HG02870 (cell line): ENCODE measurements around the gene B3GALT4.
A peak's percentile ranks its signal among the peaks of the same experiment; 100 is the strongest.

Experiments
- ATAC-seq: cut with Tn5 transposase; IDR thresholded peaks from one replicate; pipeline ENCODE4 v1.9.1; 2021; ENCODE audit warnings: mild to moderate bottlenecking, moderate library complexity; ENCODE audit not compliant: unreplicated experiment

Gene B3GALT4

DNA sequence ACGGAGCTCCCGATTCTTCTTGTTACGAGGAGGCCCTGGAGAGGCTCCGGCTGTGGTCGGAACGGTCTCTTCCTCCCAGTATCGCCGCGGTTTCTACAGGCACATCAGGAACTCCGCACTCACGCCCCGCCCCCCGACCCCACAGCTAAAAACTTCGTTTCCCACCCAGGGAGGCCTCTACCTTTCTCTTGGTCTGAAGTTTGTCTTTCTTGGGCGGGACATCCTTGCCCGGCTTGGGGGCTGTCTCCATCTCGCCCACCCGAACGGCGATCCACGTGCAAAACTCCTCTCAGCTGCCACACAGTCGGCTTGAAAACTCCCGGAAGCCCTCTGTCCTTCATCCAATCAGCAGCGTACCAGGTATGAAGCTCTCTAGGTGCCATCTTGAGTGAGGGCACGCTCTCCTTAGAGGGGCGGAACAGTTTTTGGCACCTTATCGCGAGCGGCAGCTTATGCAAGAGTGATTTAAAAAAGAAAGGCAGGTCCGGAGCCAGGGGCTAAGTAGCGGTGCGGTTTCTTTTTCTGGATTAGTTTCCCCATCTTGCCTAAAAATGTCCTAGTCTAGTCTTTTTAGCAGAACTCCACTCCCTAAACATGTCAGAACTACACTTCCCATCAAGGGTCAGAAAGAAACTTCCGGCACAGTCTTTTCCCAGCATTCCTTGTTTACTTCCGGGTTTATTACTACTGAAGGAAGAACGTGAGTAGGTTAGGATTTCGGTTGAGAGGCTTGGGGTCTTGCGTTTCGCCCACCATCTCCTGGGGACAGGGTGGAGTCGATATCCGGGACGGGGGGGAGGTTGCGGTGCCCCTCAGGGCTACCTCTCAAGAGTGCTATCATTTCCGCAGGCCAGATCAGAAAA is 12.2 kb downstream of the B3GALT4 start, which contains the start of the genes PFDN6 and WDR46:
PFDN6 (plus strand) TSS at position 681 of the 863 bp plus-strand sequence. CDS start 256 bp downstream, outside the sequence.
WDR46 (minus strand) TSS at position 319 of the 863 bp plus-strand sequence; CDS start at position 250, 69 bp downstream.
- ATAC-seq = peak; percentile 78

DNA sequence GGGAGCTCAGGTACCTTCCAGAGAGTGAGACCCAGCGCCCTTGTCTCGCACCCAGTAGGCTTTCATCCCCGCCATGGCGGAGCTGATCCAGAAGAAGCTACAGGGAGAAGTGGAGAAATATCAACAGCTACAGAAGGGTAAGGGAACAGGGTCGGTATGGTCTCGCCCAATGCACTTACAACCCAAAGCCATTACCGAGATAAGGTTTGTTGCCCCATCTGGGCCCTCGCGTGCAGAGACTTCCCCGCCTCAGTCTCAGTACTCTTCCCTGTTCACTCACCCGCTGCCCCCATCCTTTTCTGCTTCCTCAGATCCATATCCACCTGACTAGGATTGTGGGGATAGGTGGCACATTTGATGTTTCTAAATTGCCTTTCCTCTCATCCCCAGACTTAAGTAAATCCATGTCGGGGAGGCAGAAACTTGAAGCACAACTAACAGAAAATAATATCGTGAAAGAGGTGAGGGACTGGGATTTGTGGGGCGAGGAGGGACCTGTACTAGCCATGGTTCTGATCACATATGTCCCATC is 12.9 kb downstream of the B3GALT4 start:
- peak; percentile 18 for ATAC-seq

DNA sequence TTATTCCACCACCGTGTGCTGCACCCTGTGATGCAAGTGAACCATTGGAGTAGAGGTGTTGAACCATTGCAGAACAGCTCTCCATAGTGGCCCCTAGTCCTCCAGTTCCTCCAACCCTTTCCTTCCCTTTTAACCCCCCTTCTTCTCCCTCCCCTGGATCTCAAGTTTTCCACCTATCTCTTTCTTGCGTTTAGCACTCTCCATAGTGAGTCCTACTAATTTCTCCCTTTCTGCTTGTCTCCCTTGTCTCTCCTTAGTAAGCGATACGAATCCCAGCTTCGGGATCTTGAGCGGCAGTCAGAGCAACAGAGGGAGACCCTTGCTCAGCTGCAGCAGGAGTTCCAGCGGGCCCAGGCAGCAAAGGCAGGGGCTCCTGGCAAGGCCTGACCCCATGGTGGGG is 13.5 kb downstream of the B3GALT4 start:
- ATAC-seq = no peak

DNA sequence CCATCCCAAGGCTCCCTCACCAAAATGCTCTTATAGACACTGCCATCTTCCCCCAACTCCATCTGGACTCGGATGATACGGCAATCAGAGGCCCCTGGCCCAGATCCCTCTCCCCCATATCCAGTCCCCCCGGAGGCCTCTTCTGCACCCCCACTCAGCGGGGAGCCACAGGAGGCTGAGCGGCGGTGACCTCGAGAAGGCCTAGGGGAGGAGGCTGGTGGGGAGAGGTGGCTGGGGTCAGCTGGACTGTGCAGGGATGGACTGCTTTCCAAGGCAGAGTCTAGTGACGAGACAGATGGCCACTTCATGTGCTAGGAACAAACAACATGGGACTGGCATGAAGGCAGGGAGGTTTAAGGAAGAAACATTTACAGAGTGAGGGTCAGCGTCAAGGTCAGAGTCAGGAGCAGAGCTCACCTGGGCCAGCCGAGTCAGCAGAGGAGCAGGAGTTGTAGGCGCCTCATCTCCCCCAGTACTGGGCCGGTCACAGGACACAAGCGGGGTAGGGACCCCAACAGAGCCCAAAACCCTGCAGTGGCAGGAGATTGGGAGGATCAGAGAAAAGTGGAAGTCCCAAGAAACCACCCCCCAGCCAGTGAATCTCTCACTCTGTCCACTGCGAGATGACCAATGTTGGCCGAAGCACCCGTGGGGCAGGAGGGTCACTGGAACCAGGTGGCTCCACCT is 16.2 kb downstream of the B3GALT4 start:
- ATAC-seq = no peak

DNA sequence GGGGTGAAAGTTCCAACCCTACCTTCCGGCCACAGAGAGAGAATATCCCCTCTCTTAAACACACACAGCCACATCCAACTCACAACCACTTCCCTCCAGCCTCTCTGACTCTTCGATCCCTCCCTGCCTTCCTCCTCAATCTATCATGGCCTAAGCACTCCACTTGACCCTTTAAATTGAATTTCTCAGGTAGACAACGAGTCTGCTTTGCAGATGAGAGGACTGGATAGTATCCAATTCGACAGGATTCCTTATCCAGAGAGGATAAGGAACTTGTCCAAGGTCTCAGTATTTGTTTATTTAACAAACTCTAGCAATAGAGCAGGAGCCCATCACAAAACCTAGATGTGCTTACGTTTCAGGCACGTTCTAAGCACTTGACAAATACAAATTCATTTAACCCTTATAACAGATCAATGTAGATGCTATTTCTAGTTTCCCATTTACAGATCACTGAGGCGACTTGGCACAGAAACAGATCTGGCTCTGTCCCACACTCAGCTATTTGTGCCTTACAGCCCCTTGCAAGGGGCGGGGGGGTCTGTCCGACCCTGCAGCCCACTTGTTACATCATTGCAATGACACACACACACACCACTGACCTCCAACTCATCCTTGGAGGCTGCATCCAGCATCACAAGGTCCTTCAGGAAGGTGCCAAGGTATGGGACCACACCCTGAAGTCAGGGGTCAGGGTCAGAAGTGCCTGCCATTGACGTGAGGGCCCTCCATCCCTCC is 17.3 kb downstream of the B3GALT4 start:
- no peak for ATAC-seq

DNA sequence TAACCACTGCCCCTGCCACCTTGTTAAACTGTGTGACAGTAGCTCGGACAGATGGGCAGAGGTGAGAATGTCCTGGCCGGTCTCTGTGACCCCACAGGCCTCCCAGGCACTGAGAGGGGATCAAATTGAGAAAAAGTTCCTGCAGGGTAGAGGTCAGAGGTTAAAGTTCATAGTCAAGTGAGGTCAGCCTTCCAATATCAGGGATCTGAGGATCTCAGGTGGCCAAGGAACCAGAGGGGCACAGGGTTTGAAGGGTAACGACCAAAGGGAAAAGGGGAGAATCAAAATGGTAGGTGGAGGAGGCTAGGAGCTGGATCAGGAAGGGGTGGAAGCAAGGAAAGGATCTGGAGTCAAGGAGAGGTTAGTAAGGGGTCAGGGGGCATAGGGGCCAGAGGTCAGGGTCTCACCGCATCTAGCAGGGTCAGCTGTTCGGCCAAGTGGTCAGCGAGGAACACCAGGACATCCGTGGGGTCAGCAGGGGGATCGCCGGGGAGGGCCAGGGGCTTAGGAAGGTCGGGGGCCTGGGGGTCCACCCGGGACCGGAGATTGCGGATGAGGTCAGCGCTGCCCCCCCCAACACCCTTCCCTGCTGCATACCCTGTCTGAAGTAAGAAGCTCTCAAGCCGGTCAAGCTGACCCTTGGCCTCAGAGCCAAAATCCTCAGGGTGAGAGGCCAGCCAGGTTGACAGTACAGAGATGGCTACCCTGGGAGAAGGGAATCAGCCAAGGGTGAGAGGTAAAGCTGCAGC is 18.9 kb downstream of the B3GALT4 start:
- no peak for ATAC-seq

DNA sequence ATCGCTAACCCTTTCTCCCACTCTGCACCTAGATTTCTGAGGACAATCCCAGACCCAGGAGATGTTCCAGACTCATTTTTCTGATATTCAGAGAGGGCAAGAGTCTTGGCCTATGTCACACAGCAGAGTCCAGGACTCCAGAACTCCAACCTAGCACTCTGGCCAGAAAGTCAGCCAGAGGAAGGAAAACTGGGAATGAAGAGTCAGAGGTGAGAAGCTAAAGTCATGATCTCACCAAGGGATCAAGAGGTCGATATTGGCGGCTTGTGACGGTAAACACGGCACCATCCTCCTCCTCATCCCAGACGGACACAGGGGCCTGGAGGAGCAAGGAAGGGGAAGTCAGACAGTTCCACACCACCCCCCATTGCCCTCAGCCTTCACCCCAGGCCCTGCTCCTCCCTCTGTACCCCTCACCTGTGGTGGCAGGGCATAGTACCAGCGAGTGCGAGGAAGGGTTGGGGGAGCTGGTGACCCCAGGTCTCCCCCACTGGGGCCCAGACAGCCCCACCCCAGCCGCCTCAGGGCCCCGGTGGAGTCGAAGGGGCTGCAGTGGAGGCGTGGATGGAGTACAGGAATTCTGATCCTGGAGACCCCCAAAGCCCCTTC is 20.0 kb downstream of the B3GALT4 start:
- no peak for ATAC-seq

DNA sequence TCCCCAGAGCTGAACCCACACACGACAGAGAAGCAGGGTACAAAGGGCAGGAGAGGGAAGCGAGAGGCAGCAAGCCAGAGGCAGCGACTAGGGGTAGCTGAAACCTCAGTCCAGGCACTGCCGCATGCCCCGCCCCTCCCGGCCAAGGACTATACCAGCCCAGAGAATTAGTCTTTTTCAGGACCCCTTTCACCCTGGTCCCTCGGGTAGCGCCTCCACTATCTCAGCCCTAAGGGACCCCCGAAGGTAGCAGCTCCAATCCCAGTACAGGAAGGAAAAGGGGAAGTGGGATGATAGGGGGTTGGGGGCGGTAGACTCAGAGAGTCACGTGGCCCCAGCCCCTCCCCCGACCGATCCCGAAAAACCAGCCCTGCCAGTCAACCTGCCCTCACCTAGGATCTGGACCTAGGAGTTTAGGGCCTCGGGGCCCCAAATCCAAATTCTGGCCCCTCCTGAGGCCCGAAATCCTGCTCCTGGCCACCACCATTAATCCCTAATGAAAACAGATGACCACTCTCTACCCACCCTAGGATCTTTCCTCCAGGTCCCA is 20.6 kb downstream of the B3GALT4 start:
- ATAC-seq = no peak

DNA sequence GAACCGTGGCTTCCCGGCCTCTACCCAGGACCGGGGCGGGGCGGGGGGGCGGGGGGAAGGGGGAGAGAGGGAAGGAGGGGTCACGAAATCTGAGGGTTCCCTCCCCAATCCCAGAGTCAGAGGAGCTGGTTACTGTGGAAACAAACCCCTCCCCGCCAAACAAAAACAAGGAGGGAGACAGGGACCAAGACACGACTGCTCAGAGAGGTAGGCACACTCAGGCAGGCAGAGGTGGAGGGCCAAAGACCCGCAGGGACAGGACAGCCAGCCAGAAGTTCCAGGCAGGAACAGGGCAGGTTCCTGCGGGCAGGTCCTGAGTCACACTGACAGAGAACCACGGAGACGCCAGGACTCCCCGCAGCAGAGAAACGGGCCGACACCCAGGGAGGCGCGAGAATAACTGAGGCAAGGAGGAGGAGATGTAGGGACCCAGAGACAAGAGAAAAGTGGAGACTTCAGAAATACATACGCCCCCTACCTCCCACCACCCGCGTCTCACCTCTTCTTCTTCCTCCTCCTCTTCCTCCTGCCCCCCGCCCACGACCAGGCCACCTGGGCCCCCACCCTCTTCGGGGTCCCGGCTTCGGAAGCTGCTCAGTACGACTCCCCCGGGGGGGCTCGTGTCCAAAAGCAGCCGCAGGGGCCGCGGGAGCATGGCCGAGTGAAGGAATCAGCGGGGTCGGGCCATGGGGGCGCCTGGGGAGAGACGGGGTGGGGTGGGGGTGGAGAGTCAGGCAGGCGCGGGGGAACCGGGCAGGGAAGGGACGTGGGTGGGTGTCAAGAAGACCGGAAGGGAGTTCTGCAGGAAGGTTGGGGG is 21.2 kb downstream of the B3GALT4 start:
- ATAC-seq = no peak

DNA sequence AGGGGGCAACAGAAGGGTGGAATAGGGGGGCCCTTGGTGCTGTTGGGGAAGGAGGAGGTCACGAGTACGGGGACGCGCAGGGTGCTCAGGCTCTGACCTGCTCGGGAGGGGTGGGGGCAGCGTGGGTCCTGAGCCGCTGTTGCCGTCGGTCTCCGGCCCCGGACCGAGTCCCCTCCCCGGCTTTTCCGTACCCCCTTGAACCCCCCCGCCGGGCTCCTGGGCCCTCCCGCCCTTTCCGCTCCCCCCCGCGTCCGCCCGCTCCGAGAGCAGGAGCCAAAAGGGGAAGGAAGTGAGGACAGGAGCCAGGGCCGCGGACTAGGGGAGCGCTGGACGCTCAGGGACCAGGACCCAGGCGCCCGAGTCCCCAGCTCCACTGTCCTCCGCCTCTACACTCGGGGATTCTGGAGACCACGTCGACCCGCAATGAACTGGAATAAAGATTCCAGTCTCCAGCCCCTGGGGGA is 21.9 kb downstream of the B3GALT4 start, which contains the start of gene RGL2:
RGL2 (minus strand) TSS at position 170 of the 464 bp plus-strand sequence. CDS start 332 bp downstream, outside the sequence.
- no peak for ATAC-seq

DNA sequence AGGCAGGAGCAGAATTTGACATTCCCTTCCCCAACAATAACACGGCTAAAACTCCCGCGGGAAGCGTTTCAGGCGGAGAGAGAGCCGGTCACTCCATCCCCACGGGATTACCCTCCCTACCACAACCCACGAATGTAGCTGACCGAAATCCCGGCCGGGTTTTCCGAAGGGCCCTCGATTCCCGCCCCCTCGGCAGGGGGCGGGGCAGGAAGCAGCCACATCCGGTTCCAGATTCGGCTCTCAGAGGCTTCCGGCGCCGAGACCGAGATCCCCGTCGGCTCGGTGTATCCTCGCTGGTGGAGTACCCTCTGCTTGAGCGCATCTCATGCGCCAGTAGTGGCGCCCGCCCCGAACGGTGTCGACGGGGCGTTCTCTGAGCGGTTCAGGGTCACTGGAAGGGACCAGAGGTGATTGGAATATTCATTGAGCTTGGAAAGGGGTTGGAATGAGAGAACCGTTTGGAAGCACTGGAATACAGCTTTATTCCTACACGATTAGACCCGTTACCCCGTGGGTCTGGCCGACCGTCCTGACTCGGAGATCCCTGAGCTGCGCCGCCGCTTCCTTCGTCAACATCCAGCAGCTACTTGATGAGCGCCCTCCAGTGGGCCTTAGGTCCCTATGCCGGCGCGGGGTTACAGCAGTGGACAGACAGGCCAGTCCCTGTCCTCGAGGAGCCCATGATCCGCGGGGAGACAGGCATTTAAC is 22.5 kb downstream of the B3GALT4 start:
- ATAC-seq = peak; percentile 72

DNA sequence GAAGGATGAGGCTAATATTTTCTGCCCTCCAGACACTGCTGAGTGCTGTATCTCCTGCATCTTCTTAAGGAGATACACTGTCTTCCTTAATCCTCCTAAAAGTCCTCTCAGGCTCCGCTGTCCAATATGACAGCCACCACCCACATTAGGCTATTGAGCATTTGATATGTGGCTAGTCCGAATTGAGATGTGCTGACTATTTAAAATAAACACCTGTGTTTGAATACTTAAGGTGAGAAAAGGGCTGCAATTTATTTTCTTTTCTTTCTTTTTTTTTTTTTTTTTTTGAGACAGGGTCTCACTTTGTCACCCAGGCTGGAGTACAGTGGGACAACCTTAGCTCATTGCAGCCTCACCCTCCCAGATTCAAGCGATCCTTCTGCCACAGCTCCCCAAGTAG is 25.0 kb downstream of the B3GALT4 start:
- no peak for ATAC-seq

DNA sequence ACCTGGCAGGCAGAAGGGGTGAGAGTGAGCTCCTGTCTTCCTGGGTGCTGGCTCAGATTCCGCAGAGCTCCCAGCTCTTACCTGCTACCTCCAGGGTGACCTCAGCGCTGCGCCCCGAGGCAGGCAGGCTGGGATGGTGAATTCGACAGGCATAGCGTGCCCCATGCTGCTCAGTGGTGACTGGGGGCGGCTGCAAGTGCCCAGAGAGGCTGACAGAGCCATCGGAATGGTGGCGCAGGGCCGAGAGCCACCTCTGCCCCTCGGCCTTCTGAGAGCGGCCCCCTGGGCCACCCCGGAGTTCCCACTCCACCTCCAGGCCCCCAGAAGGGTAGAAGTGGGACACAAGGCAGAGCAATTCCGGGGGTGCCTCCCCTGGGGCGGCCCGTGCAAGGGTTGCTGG is 27.3 kb downstream of the B3GALT4 start:
- no peak for ATAC-seq

DNA sequence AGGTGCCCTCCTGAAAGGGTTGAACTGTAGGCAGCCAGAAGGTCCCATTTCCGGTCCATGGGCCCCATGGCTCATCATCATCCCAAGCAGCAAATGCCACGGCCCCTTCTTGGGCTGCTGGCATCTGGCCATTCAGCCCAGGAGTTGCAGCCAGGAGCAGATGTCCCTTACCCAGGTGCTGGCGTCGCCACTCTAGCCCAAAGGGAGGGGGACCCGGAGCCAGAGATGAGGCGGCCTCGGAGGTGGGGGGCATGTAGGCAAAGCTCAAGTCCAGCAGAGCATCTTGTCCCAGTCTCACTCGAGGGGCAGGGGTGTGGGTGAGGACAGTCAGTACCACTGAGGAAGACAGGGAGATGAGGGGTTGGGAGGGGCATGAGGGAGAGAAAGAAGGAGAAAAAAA is 28.1 kb downstream of the B3GALT4 start:
- ATAC-seq = no peak

DNA sequence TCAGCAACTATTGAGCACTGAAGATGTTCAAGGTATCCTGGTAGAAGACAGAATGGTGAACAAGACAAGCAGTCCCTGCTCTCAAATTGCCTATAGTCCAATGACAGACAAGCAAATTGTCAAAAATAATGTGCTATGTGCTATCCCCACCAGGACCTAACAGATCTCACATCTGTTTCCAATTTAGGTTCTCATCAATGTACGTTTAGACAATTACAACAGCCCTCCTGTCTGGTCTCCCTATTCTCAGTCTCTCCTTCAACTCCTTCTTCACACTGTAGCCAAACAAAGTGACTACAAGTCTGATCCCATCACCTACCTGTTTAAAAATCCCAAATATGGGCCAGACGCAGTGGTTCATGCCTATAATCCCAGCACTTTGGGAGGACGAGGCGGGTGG is 29.4 kb downstream of the B3GALT4 start:
- ATAC-seq = no peak

DNA sequence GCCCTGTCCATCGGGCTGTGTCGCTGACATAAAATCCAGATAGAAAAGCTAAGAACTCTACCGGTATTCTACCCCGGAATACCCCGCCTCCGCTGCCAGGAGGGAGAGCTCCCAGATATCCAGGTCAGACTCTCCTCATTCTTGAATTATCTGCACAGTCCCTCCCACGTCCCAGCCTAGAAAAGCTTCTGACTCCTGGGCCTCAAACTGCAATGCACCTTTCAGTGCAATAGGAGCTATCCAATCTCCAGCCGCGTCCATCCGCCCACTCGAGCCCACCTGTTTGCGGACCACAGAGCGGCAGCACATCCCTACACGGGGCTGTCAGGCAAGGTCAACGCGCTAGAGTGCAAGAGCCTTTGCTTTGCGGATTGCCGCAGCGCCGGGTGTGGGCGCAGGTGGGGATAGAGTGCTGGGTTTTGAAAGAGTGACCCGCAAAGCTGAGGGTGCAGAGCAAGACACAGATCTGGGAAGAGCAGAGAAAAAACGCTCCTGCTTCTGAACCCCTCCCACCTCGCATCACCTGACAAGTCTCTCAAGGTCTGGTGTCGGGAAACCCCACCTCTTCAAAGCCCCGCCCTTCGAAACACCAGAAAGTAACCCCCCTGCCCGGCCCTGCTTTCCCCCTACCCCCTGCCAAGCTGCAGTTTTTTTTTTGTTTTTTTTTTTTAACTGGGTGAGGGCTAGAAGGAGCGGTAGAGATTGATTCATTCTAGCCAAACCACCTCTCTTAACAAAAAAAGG is 35.6 kb downstream of the B3GALT4 start:
- ATAC-seq = peak; percentile 33

DNA sequence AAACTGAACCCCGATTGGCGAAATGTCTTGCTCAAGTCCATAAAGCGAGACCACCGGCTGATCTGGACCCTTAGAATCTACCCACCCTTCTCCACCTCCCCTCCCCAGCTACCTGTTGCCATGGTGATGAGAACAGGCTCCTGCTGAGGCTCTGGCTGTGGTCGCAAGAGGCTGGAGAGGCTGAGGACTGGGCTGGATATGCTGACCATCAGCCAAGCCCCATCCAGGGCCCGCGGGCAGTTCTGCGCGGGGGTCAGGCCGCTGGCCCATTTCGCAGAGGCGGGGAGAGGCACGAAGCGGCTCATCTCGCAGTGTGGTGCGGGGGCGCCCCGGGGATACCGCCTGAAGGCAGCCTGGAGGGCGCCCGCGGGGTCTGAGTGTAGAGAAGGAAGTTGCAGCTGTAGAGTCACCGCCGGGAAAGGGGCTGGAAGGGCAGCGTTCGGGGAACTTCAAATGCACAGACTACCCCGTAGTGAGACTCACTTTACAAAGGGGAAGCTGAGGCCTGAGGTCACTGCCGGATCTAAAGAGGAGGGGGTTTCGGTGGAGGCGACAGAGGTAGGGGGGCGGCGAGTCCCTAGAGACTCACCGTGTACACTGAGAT is 36.3 kb downstream of the B3GALT4 start:
- no peak for ATAC-seq
